Choroid plexus epithelial cell (primary cell): ENCODE results near the gene ZFYVE19.

ENCODE experiments used
- DNase-seq: peaks from one replicate; pipeline ENCODE4 v3.0.0-alpha.2; 2010; ENCODE audit warnings: low read depth
- H3K4me3 ChIP-seq: 2 replicates; pipeline ENCODE4 v1.5.1; 2011; ENCODE audit warnings: low read depth, mild to moderate bottlenecking, control low read depth, low read length, moderate library complexity
- TF ChIP-seq, protein P1 (sequence below): conservative IDR thresholded peaks from 2 replicates; pipeline ENCODE4 v1.5.1; 2011; ENCODE audit warnings: low read depth, mild to moderate bottlenecking, control low read depth, inconsistent platforms, low read length, moderate library complexity

ZFYVE19 gene

DNA sequence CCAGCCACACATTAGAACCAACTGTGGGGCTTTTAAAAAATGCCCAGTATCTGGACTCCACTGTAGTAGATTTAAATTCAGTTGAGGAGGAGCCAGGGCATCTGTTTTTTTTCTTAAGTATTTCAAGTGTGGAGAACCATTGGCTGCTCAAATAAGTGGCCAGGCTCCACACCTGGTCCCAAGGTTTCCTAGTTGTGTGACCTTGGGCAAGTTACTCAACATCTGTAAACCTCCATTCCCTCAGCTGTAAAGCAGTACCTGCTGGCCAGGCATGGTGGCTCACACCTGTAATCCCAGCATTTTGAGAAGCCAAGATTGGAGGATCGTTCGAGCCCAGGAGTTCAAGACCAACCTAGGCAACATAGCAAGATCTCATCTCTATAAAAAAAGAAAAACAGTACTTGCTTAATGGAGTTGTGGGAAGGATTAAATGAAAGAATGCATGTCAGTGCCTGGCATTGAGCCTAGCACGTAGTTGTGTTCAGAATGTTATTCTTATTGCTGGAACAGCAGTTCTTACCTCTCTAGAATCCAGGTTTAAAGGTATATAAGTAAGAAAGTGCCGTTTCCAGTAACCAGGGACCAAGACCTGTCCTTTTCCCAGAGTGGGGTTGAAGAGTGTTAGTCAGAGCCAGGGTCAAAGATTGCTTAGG, 19.7 kb downstream of the ZFYVE19 start:
- DNase-seq: peak; percentile 40
- TF ChIP-seq, protein P1, sequence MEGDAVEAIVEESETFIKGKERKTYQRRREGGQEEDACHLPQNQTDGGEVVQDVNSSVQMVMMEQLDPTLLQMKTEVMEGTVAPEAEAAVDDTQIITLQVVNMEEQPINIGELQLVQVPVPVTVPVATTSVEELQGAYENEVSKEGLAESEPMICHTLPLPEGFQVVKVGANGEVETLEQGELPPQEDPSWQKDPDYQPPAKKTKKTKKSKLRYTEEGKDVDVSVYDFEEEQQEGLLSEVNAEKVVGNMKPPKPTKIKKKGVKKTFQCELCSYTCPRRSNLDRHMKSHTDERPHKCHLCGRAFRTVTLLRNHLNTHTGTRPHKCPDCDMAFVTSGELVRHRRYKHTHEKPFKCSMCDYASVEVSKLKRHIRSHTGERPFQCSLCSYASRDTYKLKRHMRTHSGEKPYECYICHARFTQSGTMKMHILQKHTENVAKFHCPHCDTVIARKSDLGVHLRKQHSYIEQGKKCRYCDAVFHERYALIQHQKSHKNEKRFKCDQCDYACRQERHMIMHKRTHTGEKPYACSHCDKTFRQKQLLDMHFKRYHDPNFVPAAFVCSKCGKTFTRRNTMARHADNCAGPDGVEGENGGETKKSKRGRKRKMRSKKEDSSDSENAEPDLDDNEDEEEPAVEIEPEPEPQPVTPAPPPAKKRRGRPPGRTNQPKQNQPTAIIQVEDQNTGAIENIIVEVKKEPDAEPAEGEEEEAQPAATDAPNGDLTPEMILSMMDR: no peak
- no peak overlapping the region for H3K4me3 ChIP-seq

DNA sequence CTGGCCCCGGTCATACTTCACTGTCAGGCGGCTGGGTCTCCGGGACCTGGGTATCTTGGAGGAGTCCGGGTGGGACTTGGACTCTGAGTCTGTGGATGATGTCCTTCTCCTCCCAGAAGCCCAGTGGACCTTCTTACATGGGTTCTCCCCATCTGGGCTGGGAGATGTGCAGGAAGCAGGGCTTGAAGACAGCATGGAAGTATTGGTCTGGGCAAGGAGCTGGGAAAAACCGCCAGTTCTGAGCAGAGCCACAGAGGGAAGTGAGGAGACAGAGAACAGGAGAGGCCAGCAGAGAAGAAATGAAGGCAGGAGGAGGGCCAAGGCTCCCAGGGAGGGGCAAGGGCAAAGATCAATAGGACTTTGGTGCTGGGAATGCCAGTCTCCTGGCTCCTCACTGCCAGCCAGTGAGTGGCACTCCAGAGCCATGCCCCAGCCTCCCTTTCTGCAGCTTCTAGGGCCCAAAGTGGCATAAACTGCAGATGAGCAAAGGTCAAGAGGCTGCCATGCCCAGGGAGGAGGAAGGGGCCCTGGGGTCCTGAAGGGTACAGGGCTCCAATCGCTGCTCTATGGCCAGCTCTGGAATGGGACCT, 21.7 kb downstream of the ZFYVE19 start, which contains the start of gene PPP1R14D:
Gene PPP1R14D, minus strand, starts transcription at position 262 of the 590 bp plus-strand sequence. Its CDS starts 67 bp downstream, at position 195.
- TF ChIP-seq, protein P1: no peak
- H3K4me3 ChIP-seq: no peak within 1 kb of the TSS
- no peak for DNase-seq

DNA sequence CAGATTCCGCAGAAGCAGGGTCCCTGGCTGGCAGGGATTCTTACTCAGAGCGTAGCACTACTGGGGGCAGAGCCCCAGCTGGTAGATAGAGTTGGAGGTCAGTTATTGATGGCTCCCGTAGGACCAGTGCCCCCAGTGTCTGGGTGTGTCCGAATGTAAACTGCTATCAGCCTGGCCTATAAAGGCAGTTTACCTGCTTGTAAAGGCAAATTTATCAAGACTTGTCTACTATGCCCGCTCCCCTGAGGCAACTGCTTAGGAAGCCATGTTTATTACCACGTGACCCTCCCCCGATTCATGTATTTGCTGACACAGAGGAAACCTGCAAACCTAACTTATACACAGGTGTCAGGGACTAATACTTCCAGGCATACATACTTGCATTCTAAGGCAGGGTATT, 22.2 kb downstream of the ZFYVE19 start:
- H3K4me3 ChIP-seq: no peak overlapping the region
- no peak for DNase-seq
- TF ChIP-seq, protein P1: no peak

DNA sequence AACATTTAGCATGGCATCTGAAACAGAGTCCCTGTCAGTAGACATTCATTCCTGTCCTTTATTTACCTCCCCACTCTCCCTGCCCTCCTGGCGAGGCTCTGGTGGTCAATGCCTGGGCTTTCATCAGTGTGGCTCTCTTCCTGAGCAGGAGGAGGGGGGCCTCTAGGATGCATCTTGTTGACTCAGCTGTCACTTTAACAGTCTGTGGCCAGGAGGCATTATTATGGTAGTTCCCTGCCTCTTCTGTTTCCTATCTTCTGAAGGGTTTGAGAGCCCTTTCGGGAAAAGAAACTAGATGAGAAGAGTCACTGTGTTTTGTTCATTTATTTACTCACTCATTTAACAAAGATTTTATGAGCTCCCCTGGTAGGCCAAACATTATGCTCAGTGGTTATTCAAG, 24.0 kb downstream of the ZFYVE19 start:
- DNase-seq: no peak
- H3K4me3 ChIP-seq: no peak overlapping the region
- TF ChIP-seq, protein P1: no peak

DNA sequence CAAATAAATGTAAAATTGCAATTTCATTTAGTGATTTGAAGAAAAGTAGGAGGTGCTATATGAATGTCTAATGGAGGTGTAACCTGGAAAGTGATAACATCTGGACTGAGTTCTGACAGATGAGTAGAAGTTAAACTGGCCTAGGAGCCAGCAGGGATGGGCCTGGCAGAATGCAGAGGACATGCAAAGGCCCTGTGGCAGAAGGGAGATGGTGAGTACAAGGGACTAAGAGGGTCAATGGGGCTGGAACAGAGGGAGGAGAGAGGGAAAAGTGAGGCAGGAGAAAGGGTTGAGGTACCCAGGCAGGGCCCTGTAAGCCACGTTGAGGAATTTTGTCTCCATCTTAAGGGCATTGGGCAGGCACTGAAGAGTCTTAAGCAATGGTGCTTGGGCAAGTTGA, 25.0 kb downstream of the ZFYVE19 start:
- no peak overlapping the region for H3K4me3 ChIP-seq
- TF ChIP-seq, protein P1: no peak
- no peak for DNase-seq

DNA sequence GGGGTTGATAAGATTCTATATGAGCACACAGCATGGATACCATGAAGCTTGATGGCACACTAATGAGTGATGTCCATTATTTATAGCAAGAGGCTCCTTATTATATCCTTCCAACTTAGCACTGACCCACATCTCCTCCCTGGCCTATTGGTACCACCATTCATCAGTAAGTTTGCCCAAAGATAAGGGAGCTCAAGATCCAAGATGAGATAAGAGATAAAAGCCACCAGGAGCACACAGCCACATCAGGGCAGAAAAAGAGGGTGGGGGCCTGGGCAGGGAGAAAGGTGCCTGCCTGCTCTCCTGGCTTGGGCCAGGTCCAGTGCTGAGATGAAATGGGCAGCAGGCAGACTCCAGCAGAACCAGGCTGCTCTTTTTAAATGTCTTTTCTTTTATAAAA, 26.0 kb downstream of the ZFYVE19 start:
- H3K4me3 ChIP-seq: no peak overlapping the region
- TF ChIP-seq, protein P1: no peak
- DNase-seq: no peak

DNA sequence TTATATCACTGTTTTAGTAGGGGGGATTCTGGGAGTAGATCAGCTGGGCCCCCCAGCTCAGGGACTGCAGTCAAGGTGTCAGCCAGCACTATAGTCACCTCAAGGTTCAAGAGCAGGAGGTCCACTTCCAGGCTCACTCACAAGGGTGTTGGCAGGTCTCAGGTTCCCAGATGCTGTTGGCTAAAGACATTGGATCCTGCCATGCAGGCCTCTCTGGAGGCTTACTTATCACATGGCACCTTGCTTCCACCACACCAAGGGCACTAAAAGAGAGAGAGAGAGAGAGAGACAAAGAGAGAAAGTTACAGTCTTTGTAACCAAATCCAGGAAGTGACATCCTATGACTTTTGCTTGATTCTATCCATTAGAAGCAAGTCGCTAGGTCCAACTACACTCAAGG, 29.1 kb downstream of the ZFYVE19 start:
- H3K4me3 ChIP-seq: no peak overlapping the region
- TF ChIP-seq, protein P1: no peak
- DNase-seq: no peak
